Mucosa of rectum (tissue), 2 donors: ENCODE results near the gene ARHGEF37.

Experiments used
- H3K27ac ChIP-seq, 2 donors: one replicate each; pipeline ENCODE4 v1.7.0; 2013; ENCODE audit warnings: inconsistent platforms in 2 of 2, low read depth in 2 of 2, low read length in 2 of 2
- H3K27me3 ChIP-seq, 2 donors: one replicate each; pipeline ENCODE4 v1.7.0; 2013; ENCODE audit warnings: low read length in 2 of 2; ENCODE audit not compliant: control insufficient read depth in 2 of 2, insufficient read depth in 2 of 2
- H3K36me3 ChIP-seq, 2 donors: one replicate each; pipeline ENCODE4 v1.7.0; 2013; ENCODE audit warnings: low read length in 2 of 2; ENCODE audit not compliant: control insufficient read depth in 2 of 2, insufficient read depth in 2 of 2
- H3K4me1 ChIP-seq, 2 donors: one replicate each; pipeline ENCODE4 v1.7.0; 2013; ENCODE audit warnings: low read length in 2 of 2, mild to moderate bottlenecking in 1 of 2; ENCODE audit not compliant: control insufficient read depth in 2 of 2, insufficient read depth in 2 of 2
- H3K4me3 ChIP-seq, 2 donors: one replicate each; pipeline ENCODE4 v1.7.0; 2013; ENCODE audit warnings: low read length in 2 of 2
- H3K9ac ChIP-seq, 2 donors: one replicate each; pipeline ENCODE4 v1.7.0; 2013; ENCODE audit warnings: low read length in 2 of 2, low read depth in 1 of 2, mild to moderate bottlenecking in 1 of 2
- H3K9me3 ChIP-seq, 2 donors: one replicate each; pipeline ENCODE4 v1.7.0; 2013; ENCODE audit warnings: low read length in 2 of 2; ENCODE audit not compliant: control insufficient read depth in 2 of 2
- donor health status: healthy.
- donor health status: Normal muscosa, but diverticular disease.

ARHGEF37 gene

DNA sequence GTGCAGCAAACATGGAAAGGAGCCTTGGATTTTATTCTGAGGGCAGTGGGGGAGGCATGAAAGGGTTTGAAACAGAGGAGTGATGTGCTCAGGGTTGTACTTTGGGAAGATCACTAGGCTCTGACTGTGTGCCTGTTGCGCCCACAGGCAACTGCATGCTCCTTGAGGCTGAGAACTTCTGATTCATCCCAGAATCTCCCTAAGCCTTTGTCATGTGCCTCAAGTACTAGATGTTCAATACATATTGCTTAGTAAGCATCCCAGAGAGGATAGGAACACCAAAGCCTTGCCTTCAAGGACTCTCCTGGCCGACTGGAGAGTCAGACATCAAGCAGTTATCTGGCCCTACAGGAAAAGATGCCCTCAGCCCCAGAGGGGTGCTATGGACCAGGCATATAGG, 54.1 kb downstream of the ARHGEF37 start:
- H3K4me1 ChIP-seq: peaks cover 17 to 25% of the 10 kb centered on the region in 2 donors
- no peaks in the 10 kb centered on the region for H3K27me3 ChIP-seq
- H3K9ac ChIP-seq: no peak overlapping the region
- no peaks in the 10 kb centered on the region for H3K9me3 ChIP-seq
- no peak overlapping the region for H3K4me3 ChIP-seq
- H3K36me3 ChIP-seq: peaks cover 2% of the 10 kb centered on the region in 2 donors
- H3K27ac ChIP-seq: no peak overlapping the region

DNA sequence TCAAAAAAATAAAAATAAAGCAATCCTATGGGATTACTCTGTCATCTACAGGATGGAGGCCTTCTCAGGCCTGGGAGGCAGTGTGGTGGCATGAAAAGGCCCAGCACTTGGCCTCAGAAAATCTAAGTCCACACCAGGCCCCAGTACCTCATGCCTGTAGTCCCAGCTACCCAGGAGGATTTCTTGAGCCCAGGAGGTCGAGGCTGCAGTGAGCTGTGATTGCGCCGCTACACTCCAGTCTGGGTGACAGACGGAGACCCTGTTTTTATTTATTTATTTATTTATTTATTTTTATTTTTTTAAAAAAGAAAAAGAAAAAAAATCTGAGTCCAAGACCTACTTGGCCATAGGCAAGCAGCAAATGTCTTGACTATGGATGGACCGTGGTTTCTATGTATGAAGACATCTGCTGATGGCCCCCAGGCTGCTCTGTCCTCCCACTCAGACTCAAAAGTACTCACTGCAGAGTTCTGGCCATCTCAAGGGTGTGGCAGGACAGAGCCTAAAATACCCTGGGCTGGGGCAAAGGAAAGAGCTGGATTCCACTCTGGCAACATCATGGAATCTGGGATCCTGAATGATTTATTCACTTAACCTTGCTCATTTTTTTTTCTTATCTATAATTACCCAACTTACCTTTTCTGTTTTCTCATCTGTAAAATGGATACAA, 55.0 kb downstream of the ARHGEF37 start:
- H3K27me3 ChIP-seq: no peaks in the 10 kb centered on the region
- H3K4me1 ChIP-seq: peaks cover 22 to 33% of the 10 kb centered on the region in 2 donors
- no peak overlapping the region for H3K9ac ChIP-seq
- H3K27ac ChIP-seq: no peak overlapping the region
- peaks cover 2% of the 10 kb centered on the region in 2 donors for H3K36me3 ChIP-seq
- H3K9me3 ChIP-seq: no peaks in the 10 kb centered on the region
- no peak overlapping the region for H3K4me3 ChIP-seq

GRCh38 chr5:149636861-149637246, 55.6 kb downstream of the ARHGEF37 start:
- H3K4me3 ChIP-seq: no peak overlapping the region
- no peak overlapping the region for H3K27ac ChIP-seq
- H3K36me3 ChIP-seq: peaks cover 0 to 2% of the 10 kb centered on the region in 2 donors
- peaks cover 24 to 35% of the 10 kb centered on the region in 2 donors for H3K4me1 ChIP-seq
- no peaks in the 10 kb centered on the region for H3K27me3 ChIP-seq
- H3K9me3 ChIP-seq: no peaks in the 10 kb centered on the region
- H3K9ac ChIP-seq: no peak overlapping the region

DNA sequence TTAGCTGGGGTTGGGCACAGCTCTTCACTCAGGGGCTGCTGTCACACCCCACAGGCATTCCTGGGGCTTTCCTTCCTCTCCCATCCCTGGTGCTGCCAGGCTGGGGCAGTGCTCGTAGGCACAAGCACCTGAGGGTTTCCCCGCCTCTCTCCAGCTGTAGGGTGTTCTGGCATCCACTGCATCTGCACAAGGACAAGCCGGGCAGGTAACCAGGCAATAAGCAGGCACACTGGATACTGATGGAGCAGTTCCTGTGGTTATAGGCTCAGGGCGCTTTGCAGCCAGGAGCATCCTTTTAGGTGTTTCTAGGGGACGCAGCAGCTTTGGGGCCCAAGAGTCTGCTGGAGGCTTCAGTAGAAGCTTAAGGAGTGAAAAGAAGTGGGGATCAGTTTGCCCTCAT, 56.8 kb downstream of the ARHGEF37 start:
- H3K4me1 ChIP-seq: peaks cover 19 to 22% of the 10 kb centered on the region in 2 donors
- no peaks in the 10 kb centered on the region for H3K9me3 ChIP-seq
- H3K27ac ChIP-seq: no peak overlapping the region
- H3K9ac ChIP-seq: no peak overlapping the region
- no peaks in the 10 kb centered on the region for H3K27me3 ChIP-seq
- H3K36me3 ChIP-seq: peaks cover 0 to 2% of the 10 kb centered on the region in 2 donors
- no peak overlapping the region for H3K4me3 ChIP-seq

DNA sequence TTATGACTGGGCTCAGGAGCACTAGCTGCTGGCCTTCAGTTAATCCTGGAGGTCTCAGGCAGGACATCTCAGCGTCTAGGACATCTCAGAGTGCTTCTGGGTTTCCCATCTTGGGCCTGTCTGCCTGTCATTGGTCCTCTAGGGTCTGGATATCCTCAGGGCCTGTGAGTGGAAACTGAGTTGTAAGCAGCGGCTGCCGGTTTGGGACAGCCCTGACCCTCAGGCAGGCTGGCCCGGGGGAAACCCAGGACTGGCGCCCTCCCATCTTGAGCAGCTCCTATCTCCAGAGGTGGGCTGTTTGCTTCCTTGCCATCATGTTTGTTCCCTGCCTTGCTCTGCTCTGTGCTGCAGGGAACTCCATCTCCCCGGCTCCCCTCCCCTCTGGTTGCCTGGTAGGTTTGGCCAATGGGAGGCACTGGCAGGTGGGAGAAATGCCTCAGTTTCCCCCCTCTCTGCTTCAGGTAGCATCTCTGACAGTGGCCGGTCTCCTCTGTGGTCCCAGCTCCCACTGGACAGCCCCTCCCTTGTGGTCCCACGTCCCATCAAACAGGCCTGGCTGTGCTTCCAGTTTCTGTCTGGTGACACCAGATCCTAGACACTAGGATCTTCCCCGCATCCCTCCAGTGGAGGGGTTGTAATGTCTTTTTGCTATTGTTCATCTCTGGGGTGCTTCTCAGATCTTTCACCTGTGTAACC, 57.4 kb downstream of the ARHGEF37 start:
- H3K4me1 ChIP-seq: peaks cover 17 to 20% of the 10 kb centered on the region in 2 donors
- H3K27ac ChIP-seq: no peak overlapping the region
- no peak overlapping the region for H3K9ac ChIP-seq
- H3K27me3 ChIP-seq: no peaks in the 10 kb centered on the region
- peaks cover 0 to 2% of the 10 kb centered on the region in 2 donors for H3K36me3 ChIP-seq
- H3K9me3 ChIP-seq: no peaks in the 10 kb centered on the region
- H3K4me3 ChIP-seq: no peak overlapping the region

DNA sequence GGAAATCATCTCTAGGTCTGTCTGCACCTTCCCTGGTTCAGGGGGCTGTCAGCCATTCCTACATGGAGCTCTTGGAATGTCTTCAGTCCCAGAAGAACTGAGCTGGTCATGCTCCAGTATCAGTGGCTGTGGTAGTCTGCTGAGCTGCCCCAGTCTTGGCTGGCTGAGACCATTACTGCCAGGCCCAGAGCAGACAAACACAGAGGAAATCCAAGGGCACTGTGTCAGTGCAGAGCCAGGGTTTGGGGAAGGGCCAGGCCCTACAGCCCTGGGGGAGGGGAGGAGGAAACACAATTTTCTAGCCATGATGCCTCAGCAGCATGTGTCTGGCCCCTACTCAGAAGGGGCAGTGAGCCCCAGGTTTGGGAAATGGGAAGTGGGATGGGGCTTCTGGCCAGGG, 58.4 kb downstream of the ARHGEF37 start:
- Histone ChIP-seq H3K9ac (no peak overlapping the region), H3K27ac (peak overlapping the region; percentile 94 to 97), H3K4me1 (peaks cover 16 to 20% of the 10 kb centered on the region in 2 donors), H3K9me3 (no peaks in the 10 kb centered on the region), H3K27me3 (no peaks in the 10 kb centered on the region), H3K4me3 (no peak overlapping the region), H3K36me3 (peaks cover 0 to 2% of the 10 kb centered on the region in 2 donors)

DNA sequence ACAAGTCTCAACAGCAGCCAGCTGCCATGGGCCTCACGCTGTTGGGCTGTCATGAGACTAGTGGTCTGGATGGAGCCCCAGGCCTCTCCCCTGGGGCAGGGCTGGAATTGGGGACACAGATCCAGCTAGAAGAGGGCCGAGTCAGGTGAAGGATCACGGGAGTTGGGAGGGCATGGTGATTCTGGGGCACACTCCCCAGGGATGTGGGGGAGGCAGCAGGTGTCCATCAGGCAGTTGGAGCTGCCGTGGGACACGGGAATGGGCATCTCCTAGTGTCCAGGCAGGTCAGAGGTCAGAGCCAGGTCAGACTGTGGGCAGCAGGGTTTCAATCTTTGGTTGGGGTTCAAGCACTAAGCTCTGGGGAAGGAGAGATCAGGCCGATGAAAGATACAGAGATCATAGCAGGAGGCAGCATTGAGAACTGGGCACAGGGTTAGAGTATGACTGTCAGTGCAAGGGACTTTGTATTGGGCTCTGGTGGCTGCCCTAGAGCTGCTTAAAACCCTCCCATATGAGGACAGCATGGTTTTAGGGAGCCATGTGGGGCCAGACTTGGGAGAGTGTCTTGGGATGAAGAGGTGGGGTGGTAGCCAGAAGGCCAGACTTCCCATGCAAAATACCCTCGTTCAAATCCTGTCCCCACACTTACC, 59.2 kb downstream of the ARHGEF37 start:
- Histone ChIP-seq H3K9me3 (no peaks in the 10 kb centered on the region), H3K4me3 (peak overlapping the region; percentile 75 to 77), H3K4me1 (peaks cover 16 to 22% of the 10 kb centered on the region in 2 donors), H3K36me3 (peaks cover 0 to 1% of the 10 kb centered on the region in 2 donors), H3K27ac (peak overlapping the region; percentile 94 to 97), H3K27me3 (no peaks in the 10 kb centered on the region), H3K9ac (peak overlapping the region; percentile 5 to 78)

DNA sequence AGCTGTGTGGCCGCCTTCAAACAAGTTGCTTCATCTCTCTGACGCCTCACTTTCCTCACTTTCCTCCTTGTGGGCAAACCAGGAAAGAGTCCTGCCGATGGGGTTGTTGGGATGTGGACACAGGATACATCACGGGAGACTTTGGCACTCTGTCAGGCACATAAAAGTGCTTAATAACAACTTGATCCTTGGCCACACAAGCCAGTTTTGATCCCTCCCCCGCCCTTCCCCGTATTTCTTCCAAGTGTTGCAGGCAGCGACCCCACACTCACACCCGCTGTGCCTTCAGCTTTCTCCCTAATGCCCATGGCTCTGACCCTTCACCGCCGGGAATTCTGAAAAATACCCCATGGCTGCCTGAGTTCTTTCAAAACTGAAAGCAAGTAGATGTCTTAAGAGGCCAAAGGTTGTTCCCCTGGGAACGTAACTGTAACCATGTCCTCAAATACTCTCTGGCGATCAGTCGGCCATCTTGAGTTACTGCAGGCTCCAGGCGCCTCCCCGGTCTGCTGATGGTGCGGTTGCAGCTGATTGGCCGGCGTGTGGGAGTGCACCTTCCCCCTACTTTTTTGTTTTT, 59.8 kb downstream of the ARHGEF37 start:
- peak overlapping the region; percentile 75 to 77 for H3K4me3 ChIP-seq
- H3K9me3 ChIP-seq: no peaks in the 10 kb centered on the region
- H3K4me1 ChIP-seq: peaks cover 16 to 25% of the 10 kb centered on the region in 2 donors
- peak overlapping the region; percentile 94 to 97 for H3K27ac ChIP-seq
- no peaks in the 10 kb centered on the region for H3K27me3 ChIP-seq
- H3K36me3 ChIP-seq: no peaks in the 10 kb centered on the region
- peak overlapping the region; percentile 61 to 78 for H3K9ac ChIP-seq

- Histone ChIP-seq H3K27ac (peak overlapping the region; percentile 43 to 94), H3K9ac (no peak overlapping the region), H3K4me3 (peak overlapping the region; percentile 34 to 75), H3K4me1 (peaks cover 16 to 25% of the 10 kb centered on the region in 2 donors), H3K9me3 (no peaks in the 10 kb centered on the region), H3K36me3 (no peaks in the 10 kb centered on the region), H3K27me3 (no peaks in the 10 kb centered on the region)
These were observed 60.3 kb downstream of the ARHGEF37 start for GRCh38 chr5:149641600-149641999.

DNA sequence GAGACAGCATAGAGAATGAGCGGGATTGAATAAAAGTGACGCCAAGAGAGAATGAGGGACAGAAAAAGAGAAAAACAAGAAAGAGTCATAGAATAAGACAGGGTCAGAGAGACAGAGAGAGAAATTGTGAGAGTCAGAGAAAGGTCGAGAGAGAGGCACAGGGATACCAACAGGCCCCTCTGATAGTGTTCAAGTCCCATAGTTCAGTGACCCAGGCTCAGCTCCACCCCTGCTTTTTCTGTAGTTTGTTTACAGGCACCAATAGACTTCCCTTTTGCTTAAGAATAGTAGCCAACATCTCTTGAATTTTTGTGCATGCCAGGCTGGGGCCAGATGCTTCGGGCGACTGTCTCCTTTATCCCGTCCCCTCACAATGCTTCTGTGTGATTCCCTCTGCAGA, 62.5 kb downstream of the ARHGEF37 start:
- H3K9ac ChIP-seq: no peak overlapping the region
- no peaks in the 10 kb centered on the region for H3K27me3 ChIP-seq
- H3K4me3 ChIP-seq: no peak overlapping the region
- no peaks in the 10 kb centered on the region for H3K9me3 ChIP-seq
- H3K4me1 ChIP-seq: peaks cover 16 to 25% of the 10 kb centered on the region in 2 donors
- no peaks in the 10 kb centered on the region for H3K36me3 ChIP-seq
- no peak overlapping the region for H3K27ac ChIP-seq
